K562 (cell line): ENCODE results near the gene MRPL58. TPM values are rescaled to one million over a fixed set of nuclear protein-coding genes. Genes with fewer than 3 reads are reported as not detected.

Source experiments
- ATAC-seq: fragments of 200-7000 bp; cut with Tn5 transposase; 3 replicates; pipeline ENCODE4 v1.9.1; 2020; ENCODE audit warnings: moderate library complexity
- BruUV-seq: library from RNA; stranded (reverse); fragments of 400-500 nt; replicated peaks from 2 replicates; lab custom pipeline; 2021; lab: Mats Ljungman, UMichigan
- CTCF ChIA-PET: fragments of 300-600 bp; formaldehyde crosslinking; extraction: SDS; loops from one replicate; lab custom pipeline; 2021; ENCODE audit warnings: low intra/inter-chr PET ratio; lab: Yijun Ruan, JAX
- POLR2A ChIA-PET: fragments of 300-600, 350-650 bp; sonication (Branson Sonifier 250); formaldehyde crosslinking; extraction: SDS; loops from one replicate; lab custom pipeline; 2021; ENCODE audit warnings: antibody characterized with exemption, inconsistent platforms; lab: Yijun Ruan, JAX
- DNase-seq, 4 experiments: peaks; one replicate each; pipeline versions ENCODE4 v3.0.0 to v3.0.0-alpha.2; 2011 to 2018; ENCODE audit warnings: low spot score in 3 of 4, mixed read lengths in 3 of 4; ENCODE audit errors: extremely low read depth in 1 of 4
- FAIRE-seq: peaks from 2 replicates; lab custom pipeline; 2011; peaks lifted over from hg19 to GRCh38; lab: Jason Lieb, UNC
- H2AFZ ChIP-seq: 2 replicates; pipeline ENCODE4 v1.6.0; 2011; ENCODE audit warnings: low read depth, low read length, control low read depth, inconsistent platforms
- H3K27ac ChIP-seq: fragments of 200-600 bp; 3 replicates; pipeline ENCODE4 v1.8.0; 2011; ENCODE audit warnings: low read depth, mild to moderate bottlenecking, control low read depth, inconsistent platforms, low read length, moderate library complexity, mixed read lengths; ENCODE audit errors: extremely low read depth
- H3K27me3 ChIP-seq, 2 experiments: fragments of 300-600 bp in 1 of 2; 2 replicates in 1 of 2; 3 replicates in 1 of 2; pipeline versions ENCODE4 v1.6.0 to v1.8.0; 2011; ENCODE audit warnings: inconsistent platforms in 2 of 2, low read length in 2 of 2, mild to moderate bottlenecking in 1 of 2, mixed read lengths in 1 of 2, moderate library complexity in 1 of 2; ENCODE audit not compliant: control insufficient read depth in 2 of 2, insufficient read depth in 2 of 2
- H3K36me3 ChIP-seq: fragments of 300-600 bp; 3 replicates; pipeline ENCODE4 v1.8.0; 2011; ENCODE audit warnings: mild to moderate bottlenecking, low read length, inconsistent platforms; ENCODE audit not compliant: control insufficient read depth, insufficient read depth
- H3K4me1 ChIP-seq, 2 experiments: fragments of 200-600 bp in 1 of 2; replicated peaks in 1 of 2; 2 replicates in 1 of 2; 3 replicates in 1 of 2; pipeline versions ENCODE4 v1.5.1 to v1.8.0; 2011; ENCODE audit warnings: inconsistent platforms in 2 of 2, low read length in 2 of 2, mild to moderate bottlenecking in 1 of 2, mixed read lengths in 1 of 2, moderate library complexity in 1 of 2; ENCODE audit not compliant: control insufficient read depth in 2 of 2, insufficient read depth in 2 of 2
- H3K4me2 ChIP-seq: 2 replicates; pipeline ENCODE4 v1.6.1; 2011; ENCODE audit warnings: low read length, control low read depth, inconsistent platforms, mixed read lengths; ENCODE audit not compliant: insufficient read depth
- H3K4me3 ChIP-seq: fragments of 200-600 bp; sonication (generic), shearing (Covaris generic); 2 replicates; pipeline ENCODE4 v1.5.1; 2016; ENCODE audit warnings: control low read depth, inconsistent platforms
- H3K79me2 ChIP-seq: fragments of 200-600 bp; 3 replicates; pipeline ENCODE4 v1.8.0; 2011; ENCODE audit warnings: low read length, inconsistent platforms; ENCODE audit not compliant: control insufficient read depth, insufficient read depth
- H3K9ac ChIP-seq, 2 experiments: 2 replicates each; pipeline versions ENCODE4 v1.6.0 to v1.6.1; 2011; ENCODE audit warnings: low read depth in 2 of 2, low read length in 2 of 2, control low read depth in 1 of 2, inconsistent platforms in 1 of 2, mild to moderate bottlenecking in 1 of 2, mixed read lengths in 1 of 2; ENCODE audit not compliant: insufficient read depth in 1 of 2
- H3K9me1 ChIP-seq: one replicate; pipeline ENCODE4 v1.6.0; 2011; ENCODE audit warnings: inconsistent platforms, mild to moderate bottlenecking, low read length, moderate library complexity; ENCODE audit not compliant: control insufficient read depth, insufficient read depth
- H3K9me3 ChIP-seq: replicated peaks from 2 replicates; pipeline ENCODE4 v1.5.1; 2011; ENCODE audit warnings: low read depth, low read length, inconsistent platforms; ENCODE audit not compliant: control insufficient read depth, insufficient read depth
- H4K20me1 ChIP-seq: replicated peaks from 2 replicates; pipeline ENCODE4 v1.6.1; 2011; ENCODE audit warnings: low read length, inconsistent platforms, mixed read lengths; ENCODE audit not compliant: control insufficient read depth, insufficient read depth
- ARHGAP35 ChIP-seq: fragments of 450-650 bp; IDR thresholded peaks from 2 replicates; pipeline ENCODE4 v1.6.1; 2018; ENCODE audit not compliant: partially characterized antibody
- ATF4 ChIP-seq: fragments of 450-650 bp; formaldehyde crosslinking; IDR thresholded peaks from 2 replicates; pipeline ENCODE4 v1.4.0; 2022; ENCODE audit warnings: mild to moderate bottlenecking, moderate library complexity
- ETS2 ChIP-seq: IDR thresholded peaks from 2 replicates; pipeline ENCODE4 v1.6.1; 2016; ENCODE audit warnings: borderline replicate concordance, missing genetic modification characterization, mild to moderate bottlenecking, moderate library complexity, missing compliant biosample characterization; ENCODE audit not compliant: poor library complexity, severe bottlenecking
- ETV1 ChIP-seq: fragments of 450-650 bp; conservative IDR thresholded peaks from 2 replicates; pipeline ENCODE4 v1.6.1; 2016; ENCODE audit warnings: missing genetic modification characterization, control low read depth, low read depth, missing compliant biosample characterization
- ETV6 ChIP-seq, 3 experiments: fragments of 150-350 bp in 1 of 3; sonication (generic) in 1 of 3; formaldehyde crosslinking in 1 of 3; IDR thresholded peaks; 2 replicates each; pipeline versions ENCODE4 v1.6.1 to v1.8.0; 2014 to 2022; ENCODE audit warnings: borderline replicate concordance in 2 of 3, low read depth in 2 of 3, antibody characterized with exemption in 1 of 3, low read length in 1 of 3, mild to moderate bottlenecking in 1 of 3, missing genetic modification reagents in 1 of 3
- FOS ChIP-seq: IDR thresholded peaks from 3 replicates; pipeline ENCODE4 v1.6.1; 2011; ENCODE audit not compliant: insufficient read length; ENCODE audit errors: extremely low read depth
- FOXM1 ChIP-seq, 2 experiments: fragments of 450-650 bp in 1 of 2; sonication (generic) in 1 of 2; formaldehyde crosslinking in 1 of 2; IDR thresholded peaks; 2 replicates each; pipeline versions ENCODE4 v1.6.1 to v1.9.0; 2017 to 2022; ENCODE audit warnings: low read depth in 2 of 2, mild to moderate bottlenecking in 2 of 2, missing genetic modification reagents in 1 of 2, moderate library complexity in 1 of 2
- IFI16 ChIP-seq: fragments of 250-450 bp; sonication (Bioruptor Pico); IDR thresholded peaks from 2 replicates; pipeline ENCODE4 v2.1.2; 2022; ENCODE audit warnings: mild to moderate bottlenecking, inconsistent platforms
- KLF13 ChIP-seq: fragments of 450-650 bp; IDR thresholded peaks from 2 replicates; pipeline ENCODE4 v1.6.1; 2016; ENCODE audit warnings: missing genetic modification characterization, low read depth, mild to moderate bottlenecking, missing compliant biosample characterization, moderate library complexity, borderline replicate concordance
- LCOR ChIP-seq: sonication (generic); formaldehyde crosslinking; IDR thresholded peaks from 2 replicates; pipeline ENCODE4 v1.8.0; 2022; ENCODE audit warnings: mild to moderate bottlenecking, missing genetic modification reagents
- MAX ChIP-seq: sonication (generic); formaldehyde crosslinking; IDR thresholded peaks from 2 replicates; pipeline ENCODE4 v1.9.0; 2022; ENCODE audit warnings: mild to moderate bottlenecking, missing genetic modification reagents
- NFRKB ChIP-seq: fragments of 450-650 bp; IDR thresholded peaks from 2 replicates; pipeline ENCODE4 v1.6.1; 2016; ENCODE audit warnings: low read depth
- RBM15 ChIP-seq: fragments of 200-400 bp; formaldehyde crosslinking; IDR thresholded peaks from 2 replicates; pipeline ENCODE4 v1.6.1; 2018; ENCODE audit warnings: mild to moderate bottlenecking, low read length, moderate library complexity; ENCODE audit not compliant: insufficient read depth
- STAT5B ChIP-seq: fragments of 250-450 bp; sonication (Bioruptor Pico); IDR thresholded peaks from 2 replicates; pipeline ENCODE4 v1.8.0; 2021; ENCODE audit warnings: mild to moderate bottlenecking, inconsistent platforms
- TAF1 ChIP-seq: IDR thresholded peaks from 2 replicates; pipeline ENCODE4 v1.6.1; 2011; ENCODE audit warnings: mild to moderate bottlenecking, low read length, moderate library complexity; ENCODE audit not compliant: insufficient read depth, control insufficient read depth, severe bottlenecking; ENCODE audit errors: extremely low read depth
- TEAD4 ChIP-seq, 2 experiments: sonication (generic) in 1 of 2; formaldehyde crosslinking in 1 of 2; IDR thresholded peaks; 2 replicates each; pipeline versions ENCODE4 v1.6.1 to v1.8.0; 2012 to 2022; ENCODE audit warnings: borderline replicate concordance in 1 of 2, inconsistent platforms in 1 of 2, low read length in 1 of 2, mild to moderate bottlenecking in 1 of 2, missing genetic modification reagents in 1 of 2
- ZKSCAN1 ChIP-seq: fragments of 150-350 bp; IDR thresholded peaks from 2 replicates; pipeline ENCODE4 v1.6.1; 2016; ENCODE audit warnings: low read depth, low read length
- WGBS: fragments of 100-300 bp; shearing (Covaris generic); methylation state at CpG from one replicate; pipeline ENCODE4 v1.1.6; 2016; ENCODE audit warnings: low coverage, mixed read lengths; ENCODE audit not compliant: insufficient coverage; ENCODE audit errors: missing lambda C conversion rate; 5-methylcytosine and 5-hydroxymethylcytosine counted together
- in situ Hi-C: fragments of 300-500 bp; cut with MboI; formaldehyde crosslinking; loops from 4 replicates; pipeline ENCODE4 v1.15.0; 2018; ENCODE audit warnings: inconsistent platforms, mixed read lengths
- intact Hi-C: fragments of 100-400 bp; cut with micrococcal nuclease; formaldehyde crosslinking; loops from 2 replicates; pipeline ENCODE4 v1.14.2; 2022
- polyA plus RNA-seq, 8 experiments: library from polyadenylated mRNA; depleted of rRNA in 4 of 8; stranded (reverse) in 5 of 8; unstranded in 3 of 8; fragments of >200 nt; fragmentation: Nextera tagmentation in 2 of 8; fragmentation: Illumina TruSeq in 1 of 8; extraction: Ambion mirVana in 2 of 8; extraction: Trizol in 1 of 8; gene quantifications; 2 replicates each; pipeline versions ENCODE4 v1.2.1 to v1.2.3, GENCODE V29; 2011 to 2014; ENCODE audit warnings: inconsistent platforms in 1 of 8, missing spikeins in 1 of 8
- total RNA-seq, 7 experiments: library from RNA; depleted of rRNA in 6 of 7; stranded (reverse); fragments of >200 nt in 6 of 7; fragmentation: Illumina TruSeq in 2 of 7; extraction: Trizol in 2 of 7; gene quantifications; 2 replicates each; pipeline versions ENCODE4 v1.2.1 to v1.2.3, GENCODE V29; 2011 to 2021; ENCODE audit warnings: low replicate concordance in 1 of 7

MRPL58 gene
- total and polyA plus RNA-seq, 9 of the 15 experiments (the other 6 are each of a cell fraction or from before 2014, with no cell fraction given) = 30.8 to 107 (median 72.4) TPM

- Histone ChIP-seq H3K9me1 (no peaks in the 10 kb centered on the region), H3K4me1 (peaks cover 21 to 38% of the 10 kb centered on the region in 2 experiments), H3K27me3 (0 out of 5 replicates have a peak, but pooled peaks cover 0 to 4% of the 10 kb centered on the region in 2 experiments), H3K9ac (no peak overlapping the region), H3K36me3 (no peaks in the 10 kb centered on the region), H3K4me2 (no peak overlapping the region), H3K4me3 (no peak overlapping the region), H2AFZ (no peak overlapping the region), H3K9me3 (no peaks in the 10 kb centered on the region), H3K79me2 (0 out of 3 replicates have a peak, but pooled peaks cover 3% of the 10 kb centered on the region), H3K27ac (no peak overlapping the region), H4K20me1 (no peaks in the 10 kb centered on the region)
- DNase-seq (no peak), ATAC-seq (no peak), FAIRE-seq (peak; percentile 52)
- POLR2A ChIA-PET = interaction anchor here (0.6 kb wide), 1 partner anchor 1294 kb away, joined by 4 read pairs; no protein-coding TSS in a partner anchor
- CTCF ChIA-PET = no interaction called here
- in situ Hi-C loops = no loop called here
- BruUV-seq = no TSS peak
- intact Hi-C loops = no loop called here
- TF ChIP-seq TEAD4 (IDR thresholded peaks at IDR 0.05; ENCODE audit: low read length) (no peak), TEAD4 (CRISPR knock-in tag; IDR thresholded peaks at IDR 0.05; ENCODE audit: borderline replicate concordance) (no peak), STAT5B (no peak), FOXM1 (IDR thresholded peaks at IDR 0.05; ENCODE audit: low read depth) (no peak), FOXM1 (CRISPR knock-in tag; IDR thresholded peaks at IDR 0.05; ENCODE audit: low read depth) (no peak), KLF13 (tag) (no peak), ARHGAP35 (no peak), MAX (no peak), TAF1 (no peak), ATF4 (CRISPR knock-in tag) (no peak), LCOR (no peak), IFI16 (CRISPR knock-in tag) (no peak), FOS (no peak), NFRKB (no peak), ETV1 (no peak), ETV6 (IDR thresholded peaks at IDR 0.05; ENCODE audit: borderline replicate concordance in 1 of 2, low read depth in 2 of 2, low read length in 1 of 2) (no peak), ETV6 (CRISPR knock-in tag; IDR thresholded peaks at IDR 0.05; ENCODE audit: borderline replicate concordance) (no peak), RBM15 (no peak), ZKSCAN1 (no peak), ETS2 (tag) (no peak)
- 55% methylated on average over 2 of the region's 3 CpGs for WGBS
Observed at GRCh38 chr17:74977802-74978201, 34.7 kb upstream of the MRPL58 start.
